Mammary epithelial cell (primary cell): Measurements from ENCODE around the gene CDR2.

Source experiments
- EZH2 ChIP-seq: IDR thresholded peaks from 2 replicates; pipeline ENCODE4 v1.6.1; 2012; ENCODE audit warnings: low read length, inconsistent platforms, borderline replicate concordance
- TF ChIP-seq, protein P1 (sequence below), 2 donors: IDR thresholded peaks in 1 of 2; conservative IDR thresholded peaks in 1 of 2; 2 replicates each; pipeline ENCODE4 v1.5.1; 2011 to 2012; ENCODE audit warnings: inconsistent platforms in 2 of 2, low read length in 2 of 2, mild to moderate bottlenecking in 2 of 2, control low read depth in 1 of 2, low read depth in 1 of 2; ENCODE audit not compliant: insufficient read depth in 1 of 2; ENCODE audit errors: extremely low read depth in 1 of 2

DNA sequence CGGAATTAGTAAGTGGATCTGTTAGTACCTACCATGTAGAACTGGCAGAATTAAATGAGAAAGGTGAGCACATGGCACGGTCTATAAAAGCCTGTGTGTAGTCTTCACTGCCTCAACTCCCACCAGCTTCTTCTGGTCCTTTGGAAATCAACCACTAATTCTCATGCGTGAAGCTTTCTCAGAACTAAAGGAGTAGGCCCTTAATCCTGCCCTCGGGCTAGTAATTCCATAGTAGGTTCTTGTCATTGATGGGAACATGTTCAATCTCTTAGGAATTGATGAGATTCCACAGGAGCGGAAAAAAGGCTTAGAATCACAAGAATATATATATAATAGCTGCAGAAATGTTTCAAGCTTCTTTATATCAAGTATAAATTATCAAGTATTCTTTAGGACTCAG lies 21.7 kb downstream of the CDR2 start:
- TF ChIP-seq, protein P1, sequence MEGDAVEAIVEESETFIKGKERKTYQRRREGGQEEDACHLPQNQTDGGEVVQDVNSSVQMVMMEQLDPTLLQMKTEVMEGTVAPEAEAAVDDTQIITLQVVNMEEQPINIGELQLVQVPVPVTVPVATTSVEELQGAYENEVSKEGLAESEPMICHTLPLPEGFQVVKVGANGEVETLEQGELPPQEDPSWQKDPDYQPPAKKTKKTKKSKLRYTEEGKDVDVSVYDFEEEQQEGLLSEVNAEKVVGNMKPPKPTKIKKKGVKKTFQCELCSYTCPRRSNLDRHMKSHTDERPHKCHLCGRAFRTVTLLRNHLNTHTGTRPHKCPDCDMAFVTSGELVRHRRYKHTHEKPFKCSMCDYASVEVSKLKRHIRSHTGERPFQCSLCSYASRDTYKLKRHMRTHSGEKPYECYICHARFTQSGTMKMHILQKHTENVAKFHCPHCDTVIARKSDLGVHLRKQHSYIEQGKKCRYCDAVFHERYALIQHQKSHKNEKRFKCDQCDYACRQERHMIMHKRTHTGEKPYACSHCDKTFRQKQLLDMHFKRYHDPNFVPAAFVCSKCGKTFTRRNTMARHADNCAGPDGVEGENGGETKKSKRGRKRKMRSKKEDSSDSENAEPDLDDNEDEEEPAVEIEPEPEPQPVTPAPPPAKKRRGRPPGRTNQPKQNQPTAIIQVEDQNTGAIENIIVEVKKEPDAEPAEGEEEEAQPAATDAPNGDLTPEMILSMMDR (conservative IDR thresholded peaks at IDR 0.05 in 1 of 2, IDR thresholded peaks at IDR 0.05 in 1 of 2; ENCODE audit: extremely low read depth in 1 of 2, insufficient read depth in 1 of 2, low read depth in 1 of 2, low read length in 2 of 2): no peak
- TF ChIP-seq EZH2: no peak
